WTC11 (cell line): ENCODE results near the gene CCDC93. TPM values are rescaled to one million over a fixed set of nuclear protein-coding genes. Genes with fewer than 3 reads are reported as not detected.

Experiments
- ATAC-seq: fragments of 200-7000 bp; cut with Tn5 transposase; 2 replicates; pipeline ENCODE4 v1.10.0; 2021; ENCODE audit warnings: mild to moderate bottlenecking, moderate library complexity
- CTCF ChIA-PET: fragments of 300-600 bp; sonication (Branson Sonifier 250); formaldehyde crosslinking; loops from one replicate; lab custom pipeline; 2021; ENCODE audit warnings: antibody characterized with exemption; lab: Charles Lee
- POLR2A ChIA-PET: fragments of 350-600 bp; sonication (Branson Sonifier 250); formaldehyde crosslinking; loops from one replicate; lab custom pipeline; 2021; ENCODE audit warnings: antibody characterized with exemption; lab: Charles Lee
- DNase-seq: peaks from one replicate; pipeline ENCODE4 v3.0.0; 2021; ENCODE audit warnings: low spot score
- H3K27ac Mint-ChIP-seq: 2 replicates; pipeline ENCODE4 v1.8.0; 2021; ENCODE audit warnings: mixed read lengths
- H3K27me3 Mint-ChIP-seq: 2 replicates; pipeline ENCODE4 v1.8.0; 2021; ENCODE audit warnings: low read depth, mild to moderate bottlenecking, moderate library complexity, mixed read lengths
- H3K36me3 Mint-ChIP-seq: 2 replicates; pipeline ENCODE4 v1.8.0; 2021; ENCODE audit warnings: mixed read lengths
- H3K4me1 Mint-ChIP-seq: 2 replicates; pipeline ENCODE4 v1.8.0; 2022; ENCODE audit warnings: mixed read lengths
- H3K4me3 Mint-ChIP-seq: 2 replicates; pipeline ENCODE4 v1.8.0; 2021; ENCODE audit warnings: mild to moderate bottlenecking, moderate library complexity, mixed read lengths
- H3K9me3 Mint-ChIP-seq: 2 replicates; pipeline ENCODE4 v1.8.0; 2021; ENCODE audit warnings: mixed read lengths
- GRHL2 ChIP-seq: fragments of 250-450 bp; sonication (Bioruptor Pico); IDR thresholded peaks from 2 replicates; pipeline ENCODE4 v1.8.0; 2022; ENCODE audit warnings: mild to moderate bottlenecking, moderate library complexity; ENCODE audit not compliant: insufficient replicate concordance, severe bottlenecking
- NFYB ChIP-seq: sonication (generic); formaldehyde crosslinking; conservative IDR thresholded peaks from 2 replicates; pipeline ENCODE4 v1.8.0; 2022; ENCODE audit warnings: low read depth, missing genetic modification reagents
- NR2C2 ChIP-seq: sonication (generic); formaldehyde crosslinking; IDR thresholded peaks from 2 replicates; pipeline ENCODE4 v1.8.0; 2022; ENCODE audit warnings: mild to moderate bottlenecking, missing genetic modification reagents
- NR3C1 ChIP-seq: sonication (generic); formaldehyde crosslinking; conservative IDR thresholded peaks from 2 replicates; pipeline ENCODE4 v1.8.1; 2023; ENCODE audit warnings: low read depth, mild to moderate bottlenecking, missing genetic modification reagents
- PRRX2 ChIP-seq: fragments of 250-450 bp; sonication (Bioruptor Pico); IDR thresholded peaks from 2 replicates; pipeline ENCODE4 v1.8.0; 2021; ENCODE audit warnings: mild to moderate bottlenecking
- RELA ChIP-seq: sonication (generic); formaldehyde crosslinking; IDR thresholded peaks from 2 replicates; pipeline ENCODE4 v1.8.1; 2022; ENCODE audit warnings: missing genetic modification reagents, mild to moderate bottlenecking, borderline replicate concordance
- SMAD3 ChIP-seq: sonication (generic); formaldehyde crosslinking; IDR thresholded peaks from 2 replicates; pipeline ENCODE4 v1.8.0; 2022; ENCODE audit warnings: missing genetic modification reagents, mild to moderate bottlenecking, borderline replicate concordance
- TP53 ChIP-seq: sonication (generic); formaldehyde crosslinking; IDR thresholded peaks from 2 replicates; pipeline ENCODE4 v1.8.1; 2023; ENCODE audit warnings: mild to moderate bottlenecking, missing genetic modification reagents
- USF1 ChIP-seq: sonication (generic); formaldehyde crosslinking; IDR thresholded peaks from 2 replicates; pipeline ENCODE4 v1.8.0; 2022; ENCODE audit warnings: mild to moderate bottlenecking, missing genetic modification reagents
- ZNF263 ChIP-seq: sonication (generic); formaldehyde crosslinking; IDR thresholded peaks from 2 replicates; pipeline ENCODE4 v1.8.1; 2022; ENCODE audit warnings: low read depth, mild to moderate bottlenecking, moderate library complexity, missing genetic modification reagents
- ZNF317 ChIP-seq: sonication (generic); formaldehyde crosslinking; IDR thresholded peaks from 2 replicates; pipeline ENCODE4 v1.8.1; 2023; ENCODE audit warnings: low read depth, mild to moderate bottlenecking, moderate library complexity, missing genetic modification reagents, borderline replicate concordance
- ZNF396 ChIP-seq: fragments of 250-450 bp; sonication (Bioruptor Pico); IDR thresholded peaks from 2 replicates; pipeline ENCODE4 v1.8.0; 2021; ENCODE audit warnings: mild to moderate bottlenecking, moderate library complexity, borderline replicate concordance
- total RNA-seq: library from RNA; stranded (reverse); gene quantifications from 3 replicates; pipeline ENCODE4 v1.2.3, GENCODE V29; 2021
- TF ChIP-seq, protein P1 (sequence below): fragments of 250-450 bp; sonication (Bioruptor Pico); IDR thresholded peaks from 2 replicates; pipeline ENCODE4 v1.9.0; 2021; ENCODE audit warnings: moderate library complexity, mild to moderate bottlenecking, inconsistent platforms, borderline replicate concordance
- TF ChIP-seq, protein P2 (sequence below): sonication (generic); formaldehyde crosslinking; IDR thresholded peaks from 2 replicates; pipeline ENCODE4 v1.8.1; 2022; ENCODE audit warnings: low read depth, mild to moderate bottlenecking, moderate library complexity, missing genetic modification reagents, borderline replicate concordance
- TF ChIP-seq, protein P3 (sequence below): sonication (generic); formaldehyde crosslinking; IDR thresholded peaks from 2 replicates; pipeline ENCODE4 v1.8.0; 2022; ENCODE audit warnings: mild to moderate bottlenecking, missing genetic modification reagents
- TF ChIP-seq, protein P4 (sequence below): fragments of 250-450 bp; sonication (Bioruptor Pico); IDR thresholded peaks from 2 replicates; pipeline ENCODE4 v1.8.0; 2021; ENCODE audit warnings: mild to moderate bottlenecking
- TF ChIP-seq, protein P5 (sequence below): sonication (generic); formaldehyde crosslinking; IDR thresholded peaks from 2 replicates; pipeline ENCODE4 v1.8.0; 2022; ENCODE audit warnings: missing genetic modification reagents
- TF ChIP-seq, protein P6 (sequence below): fragments of 200-600 bp; IDR thresholded peaks from 2 replicates; pipeline ENCODE4 v1.8.0; 2022; ENCODE audit warnings: antibody characterized with exemption

CCDC93 gene
- total RNA-seq, 1 experiment from 2014 or later = 16.9 TPM

GRCh38 chr2:117943013-117943672, 70.7 kb downstream of the CCDC93 start:
- TF ChIP-seq ZNF263 (CRISPR knock-in tag) = no peak
- no peak for TF ChIP-seq PRRX2 (CRISPR knock-in tag)
- no peak for TF ChIP-seq RELA (CRISPR knock-in tag)
- TF ChIP-seq NR2C2 (CRISPR knock-in tag) = no peak
- no peak for TF ChIP-seq GRHL2 (CRISPR knock-in tag)
- no peak for TF ChIP-seq ZNF396 (CRISPR knock-in tag)
- TF ChIP-seq, protein P1, sequence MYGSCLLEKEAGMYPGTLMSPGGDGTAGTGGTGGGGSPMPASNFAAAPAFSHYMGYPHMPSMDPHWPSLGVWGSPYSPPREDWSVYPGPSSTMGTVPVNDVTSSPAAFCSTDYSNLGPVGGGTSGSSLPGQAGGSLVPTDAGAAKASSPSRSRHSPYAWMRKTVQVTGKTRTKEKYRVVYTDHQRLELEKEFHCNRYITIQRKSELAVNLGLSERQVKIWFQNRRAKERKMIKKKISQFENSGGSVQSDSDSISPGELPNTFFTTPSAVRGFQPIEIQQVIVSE (CRISPR knock-in tag) = no peak
- TF ChIP-seq, protein P2, sequence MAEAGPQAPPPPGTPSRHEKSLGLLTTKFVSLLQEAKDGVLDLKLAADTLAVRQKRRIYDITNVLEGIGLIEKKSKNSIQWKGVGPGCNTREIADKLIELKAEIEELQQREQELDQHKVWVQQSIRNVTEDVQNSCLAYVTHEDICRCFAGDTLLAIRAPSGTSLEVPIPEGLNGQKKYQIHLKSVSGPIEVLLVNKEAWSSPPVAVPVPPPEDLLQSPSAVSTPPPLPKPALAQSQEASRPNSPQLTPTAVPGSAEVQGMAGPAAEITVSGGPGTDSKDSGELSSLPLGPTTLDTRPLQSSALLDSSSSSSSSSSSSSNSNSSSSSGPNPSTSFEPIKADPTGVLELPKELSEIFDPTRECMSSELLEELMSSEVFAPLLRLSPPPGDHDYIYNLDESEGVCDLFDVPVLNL (CRISPR knock-in tag) = no peak
- TF ChIP-seq, protein P3, sequence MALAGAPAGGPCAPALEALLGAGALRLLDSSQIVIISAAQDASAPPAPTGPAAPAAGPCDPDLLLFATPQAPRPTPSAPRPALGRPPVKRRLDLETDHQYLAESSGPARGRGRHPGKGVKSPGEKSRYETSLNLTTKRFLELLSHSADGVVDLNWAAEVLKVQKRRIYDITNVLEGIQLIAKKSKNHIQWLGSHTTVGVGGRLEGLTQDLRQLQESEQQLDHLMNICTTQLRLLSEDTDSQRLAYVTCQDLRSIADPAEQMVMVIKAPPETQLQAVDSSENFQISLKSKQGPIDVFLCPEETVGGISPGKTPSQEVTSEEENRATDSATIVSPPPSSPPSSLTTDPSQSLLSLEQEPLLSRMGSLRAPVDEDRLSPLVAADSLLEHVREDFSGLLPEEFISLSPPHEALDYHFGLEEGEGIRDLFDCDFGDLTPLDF (CRISPR knock-in tag) = no peak
- TF ChIP-seq, protein P4, sequence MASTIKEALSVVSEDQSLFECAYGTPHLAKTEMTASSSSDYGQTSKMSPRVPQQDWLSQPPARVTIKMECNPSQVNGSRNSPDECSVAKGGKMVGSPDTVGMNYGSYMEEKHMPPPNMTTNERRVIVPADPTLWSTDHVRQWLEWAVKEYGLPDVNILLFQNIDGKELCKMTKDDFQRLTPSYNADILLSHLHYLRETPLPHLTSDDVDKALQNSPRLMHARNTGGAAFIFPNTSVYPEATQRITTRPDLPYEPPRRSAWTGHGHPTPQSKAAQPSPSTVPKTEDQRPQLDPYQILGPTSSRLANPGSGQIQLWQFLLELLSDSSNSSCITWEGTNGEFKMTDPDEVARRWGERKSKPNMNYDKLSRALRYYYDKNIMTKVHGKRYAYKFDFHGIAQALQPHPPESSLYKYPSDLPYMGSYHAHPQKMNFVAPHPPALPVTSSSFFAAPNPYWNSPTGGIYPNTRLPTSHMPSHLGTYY = no peak
- TF ChIP-seq, protein P5, sequence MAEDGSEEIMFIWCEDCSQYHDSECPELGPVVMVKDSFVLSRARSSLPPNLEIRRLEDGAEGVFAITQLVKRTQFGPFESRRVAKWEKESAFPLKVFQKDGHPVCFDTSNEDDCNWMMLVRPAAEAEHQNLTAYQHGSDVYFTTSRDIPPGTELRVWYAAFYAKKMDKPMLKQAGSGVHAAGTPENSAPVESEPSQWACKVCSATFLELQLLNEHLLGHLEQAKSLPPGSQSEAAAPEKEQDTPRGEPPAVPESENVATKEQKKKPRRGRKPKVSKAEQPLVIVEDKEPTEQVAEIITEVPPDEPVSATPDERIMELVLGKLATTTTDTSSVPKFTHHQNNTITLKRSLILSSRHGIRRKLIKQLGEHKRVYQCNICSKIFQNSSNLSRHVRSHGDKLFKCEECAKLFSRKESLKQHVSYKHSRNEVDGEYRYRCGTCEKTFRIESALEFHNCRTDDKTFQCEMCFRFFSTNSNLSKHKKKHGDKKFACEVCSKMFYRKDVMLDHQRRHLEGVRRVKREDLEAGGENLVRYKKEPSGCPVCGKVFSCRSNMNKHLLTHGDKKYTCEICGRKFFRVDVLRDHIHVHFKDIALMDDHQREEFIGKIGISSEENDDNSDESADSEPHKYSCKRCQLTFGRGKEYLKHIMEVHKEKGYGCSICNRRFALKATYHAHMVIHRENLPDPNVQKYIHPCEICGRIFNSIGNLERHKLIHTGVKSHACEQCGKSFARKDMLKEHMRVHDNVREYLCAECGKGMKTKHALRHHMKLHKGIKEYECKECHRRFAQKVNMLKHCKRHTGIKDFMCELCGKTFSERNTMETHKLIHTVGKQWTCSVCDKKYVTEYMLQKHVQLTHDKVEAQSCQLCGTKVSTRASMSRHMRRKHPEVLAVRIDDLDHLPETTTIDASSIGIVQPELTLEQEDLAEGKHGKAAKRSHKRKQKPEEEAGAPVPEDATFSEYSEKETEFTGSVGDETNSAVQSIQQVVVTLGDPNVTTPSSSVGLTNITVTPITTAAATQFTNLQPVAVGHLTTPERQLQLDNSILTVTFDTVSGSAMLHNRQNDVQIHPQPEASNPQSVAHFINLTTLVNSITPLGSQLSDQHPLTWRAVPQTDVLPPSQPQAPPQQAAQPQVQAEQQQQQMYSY (CRISPR knock-in tag) = no peak
- TF ChIP-seq ZNF317 (CRISPR knock-in tag) = no peak
- no peak for TF ChIP-seq USF1 (CRISPR knock-in tag)
- no peak for TF ChIP-seq SMAD3 (CRISPR knock-in tag)
- no peak for TF ChIP-seq TP53 (CRISPR knock-in tag)
- TF ChIP-seq, protein P6, sequence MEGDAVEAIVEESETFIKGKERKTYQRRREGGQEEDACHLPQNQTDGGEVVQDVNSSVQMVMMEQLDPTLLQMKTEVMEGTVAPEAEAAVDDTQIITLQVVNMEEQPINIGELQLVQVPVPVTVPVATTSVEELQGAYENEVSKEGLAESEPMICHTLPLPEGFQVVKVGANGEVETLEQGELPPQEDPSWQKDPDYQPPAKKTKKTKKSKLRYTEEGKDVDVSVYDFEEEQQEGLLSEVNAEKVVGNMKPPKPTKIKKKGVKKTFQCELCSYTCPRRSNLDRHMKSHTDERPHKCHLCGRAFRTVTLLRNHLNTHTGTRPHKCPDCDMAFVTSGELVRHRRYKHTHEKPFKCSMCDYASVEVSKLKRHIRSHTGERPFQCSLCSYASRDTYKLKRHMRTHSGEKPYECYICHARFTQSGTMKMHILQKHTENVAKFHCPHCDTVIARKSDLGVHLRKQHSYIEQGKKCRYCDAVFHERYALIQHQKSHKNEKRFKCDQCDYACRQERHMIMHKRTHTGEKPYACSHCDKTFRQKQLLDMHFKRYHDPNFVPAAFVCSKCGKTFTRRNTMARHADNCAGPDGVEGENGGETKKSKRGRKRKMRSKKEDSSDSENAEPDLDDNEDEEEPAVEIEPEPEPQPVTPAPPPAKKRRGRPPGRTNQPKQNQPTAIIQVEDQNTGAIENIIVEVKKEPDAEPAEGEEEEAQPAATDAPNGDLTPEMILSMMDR = no peak
- TF ChIP-seq NFYB (CRISPR knock-in tag) = no peak
- TF ChIP-seq NR3C1 (CRISPR knock-in tag) = no peak
- Mint-ChIP-seq H3K4me1 (no peaks in the 10 kb centered on the region), H3K27me3 (no peaks in the 10 kb centered on the region), H3K36me3 (peaks cover 63% of the 10 kb centered on the region), H3K27ac (no peak overlapping the region), H3K9me3 (no peaks in the 10 kb centered on the region), H3K4me3 (no peak overlapping the region)
- ATAC-seq (no peak), DNase-seq (no peak)
- POLR2A ChIA-PET = no interaction called here
- CTCF ChIA-PET = interaction anchor here (1.1 kb wide), 1 partner anchor 60 kb away, joined by 5 read pairs; no protein-coding TSS in a partner anchor
